Putamen (tissue), 1 donor: Measurements from ENCODE around the gene PSEN2.
"Not testable (repeated sequence)": the region's sequence is repeated elsewhere in the genome, so short reads cannot be mapped to it uniquely, and the experiment has no call there.

ENCODE experiments used
- DNase-seq: peaks from one replicate; pipeline ENCODE4 v3.0.0-alpha.2; 2016; ENCODE audit warnings: low spot score

The PSEN2 gene

GRCh38 chr1:226870401-226871279 is at the start of gene PSEN2:
Gene PSEN2, plus strand, starts transcription at chr1:226870616. Its CDS starts 11,292 bp downstream, at chr1:226881908.
- DNase-seq = no peak

DNA sequence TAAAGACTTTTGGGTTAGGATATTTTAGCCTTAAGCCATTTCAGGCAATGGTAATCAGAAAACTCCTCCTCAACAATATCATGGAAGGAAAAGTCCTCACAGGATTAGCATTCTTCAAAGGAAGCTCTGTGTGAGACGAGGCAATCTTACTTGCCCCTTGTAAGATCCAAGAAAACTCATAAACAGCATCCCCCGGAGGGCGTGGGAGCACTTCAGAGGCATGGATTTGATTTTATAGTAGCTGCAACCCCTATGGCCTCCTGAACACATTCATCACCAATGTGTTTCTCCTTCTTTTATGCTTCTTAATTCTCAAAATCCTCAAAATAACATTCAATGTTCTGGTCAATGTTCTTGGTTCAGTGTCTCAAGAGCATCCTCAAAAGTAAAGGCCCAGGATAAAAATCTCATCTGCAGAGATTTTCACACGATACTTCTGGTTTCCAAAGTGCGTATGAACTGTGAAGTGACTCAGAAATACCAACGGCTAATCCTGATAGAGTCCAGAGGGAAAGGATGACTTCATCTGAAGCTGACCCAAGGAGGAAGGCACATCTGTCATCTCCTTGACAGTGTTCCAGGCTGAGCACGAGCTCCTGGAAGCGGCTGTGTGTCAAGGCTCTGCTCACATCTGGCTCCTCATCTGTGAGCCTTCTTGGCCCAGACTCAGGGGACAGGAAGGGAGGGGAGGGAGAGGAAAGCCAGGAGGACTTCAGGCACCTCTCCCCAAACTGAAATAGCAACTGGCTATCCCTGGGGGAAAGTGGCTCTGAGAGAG is 49.3 kb upstream of the PSEN2 start:
- no peak for DNase-seq

GRCh38 chr1:226821719-226822085 is 48.7 kb upstream of the PSEN2 start:
- no peak for DNase-seq

DNA sequence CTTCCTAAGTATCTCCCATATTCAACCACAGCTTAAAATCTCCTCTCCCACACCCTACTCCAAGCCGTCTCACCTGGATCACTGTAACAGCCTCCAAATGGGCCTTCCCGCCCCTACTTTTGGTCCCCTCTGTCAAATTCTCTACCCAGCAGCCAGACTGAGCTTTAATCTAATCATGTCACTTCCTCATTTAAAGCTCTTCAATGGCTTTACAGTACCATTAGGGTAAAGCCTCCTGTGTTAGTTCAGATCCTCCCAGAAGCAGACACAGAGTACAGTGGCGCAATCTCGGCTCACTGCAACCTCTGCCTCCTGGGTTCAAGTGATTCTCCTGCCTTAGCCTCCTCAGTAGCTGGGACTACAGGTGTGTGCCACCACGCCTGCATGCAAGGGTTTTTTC is 46.8 kb upstream of the PSEN2 start:
- DNase-seq = no peak

GRCh38 chr1:226825037-226825745 is 45.2 kb upstream of the PSEN2 start:
- peak; percentile 86 for DNase-seq

GRCh38 chr1:226825746-226826100 is 44.7 kb upstream of the PSEN2 start:
- no peak for DNase-seq

DNA sequence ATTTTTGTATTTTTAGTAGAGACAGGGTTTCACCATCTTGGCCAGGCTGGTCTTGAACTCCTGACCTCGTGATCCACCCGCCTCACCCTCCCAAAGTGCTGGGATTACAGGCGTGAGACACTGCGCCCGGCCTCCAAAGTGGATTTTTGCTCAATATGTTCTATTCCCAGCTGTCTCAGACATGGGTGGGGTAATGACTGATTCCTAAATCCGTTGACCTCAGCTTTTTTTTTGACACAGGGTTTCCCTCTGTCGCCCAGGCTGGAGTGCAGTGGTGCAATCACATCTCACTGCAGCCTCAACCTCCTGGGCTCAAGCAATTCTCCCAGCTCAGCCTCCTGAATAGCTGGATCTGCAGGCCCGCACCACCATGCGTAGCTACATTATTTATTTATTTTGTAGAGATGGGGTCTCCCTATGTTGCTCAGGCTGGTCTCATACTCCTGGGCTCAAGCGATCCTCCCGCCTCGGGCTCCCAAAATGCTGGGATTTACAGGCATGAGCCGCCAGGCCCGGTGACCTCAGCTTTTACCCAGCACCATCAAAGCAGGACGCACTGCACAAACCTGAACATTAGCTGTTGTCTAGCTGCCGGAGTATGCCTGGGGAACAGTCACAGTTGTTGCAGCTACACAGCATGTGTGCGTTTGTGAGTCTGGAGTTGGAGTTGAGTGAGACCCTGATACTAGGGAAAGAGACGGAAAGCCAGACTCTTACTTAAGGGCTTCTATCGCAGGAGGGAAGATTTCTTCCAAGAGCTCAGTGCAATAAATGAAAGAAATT is 43.7 kb upstream of the PSEN2 start:
- DNase-seq = no peak

- DNase-seq = no peak
Observed at GRCh38 chr1:226827458-226827857, 43.0 kb upstream of the PSEN2 start.

DNA sequence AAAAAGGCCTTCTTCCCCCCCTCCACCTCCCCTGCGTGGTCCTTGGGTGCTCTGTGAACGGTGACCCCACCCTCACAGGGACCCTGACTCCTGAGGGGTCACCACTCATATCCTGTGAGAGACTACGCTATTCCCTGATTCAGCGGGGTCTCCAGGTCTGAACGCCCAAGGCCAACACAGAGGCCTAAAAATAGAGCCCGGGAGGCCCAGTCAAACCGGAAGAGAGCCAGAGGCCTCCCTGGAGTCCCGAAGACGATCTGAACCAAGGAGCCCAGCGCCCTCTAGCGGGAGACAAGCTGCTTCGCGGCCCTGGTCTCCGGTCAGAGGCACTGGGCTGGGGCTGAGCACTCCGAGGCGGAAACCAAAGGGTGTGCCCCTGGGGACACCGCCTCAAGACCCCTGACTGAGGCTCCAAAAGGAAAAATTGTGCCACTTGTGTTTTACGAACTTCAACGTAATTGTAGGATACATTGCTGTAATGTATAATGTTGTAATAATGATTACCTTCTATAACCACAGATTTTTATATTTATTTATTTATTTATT is 42.4 kb upstream of the PSEN2 start:
- DNase-seq = peak; percentile 92

DNA sequence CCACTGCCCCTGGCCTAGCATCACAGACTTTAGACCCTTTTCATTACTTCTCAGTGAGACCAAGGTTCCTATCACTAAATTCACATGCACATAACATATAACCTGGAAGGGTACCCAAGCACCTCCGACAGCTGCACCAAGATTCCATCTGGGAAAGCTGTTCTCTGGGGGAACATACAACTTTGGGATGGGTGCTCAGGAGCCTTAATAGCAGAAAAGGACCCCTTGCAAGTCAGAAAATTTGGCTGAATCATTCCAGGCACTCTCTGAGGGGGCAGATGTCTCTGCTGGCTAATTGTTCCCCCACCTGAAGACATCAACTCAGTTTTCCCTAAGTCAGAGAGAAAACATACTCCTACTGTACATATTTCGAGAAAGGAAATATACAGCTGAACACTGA is 41.3 kb upstream of the PSEN2 start:
- no peak for DNase-seq

DNA sequence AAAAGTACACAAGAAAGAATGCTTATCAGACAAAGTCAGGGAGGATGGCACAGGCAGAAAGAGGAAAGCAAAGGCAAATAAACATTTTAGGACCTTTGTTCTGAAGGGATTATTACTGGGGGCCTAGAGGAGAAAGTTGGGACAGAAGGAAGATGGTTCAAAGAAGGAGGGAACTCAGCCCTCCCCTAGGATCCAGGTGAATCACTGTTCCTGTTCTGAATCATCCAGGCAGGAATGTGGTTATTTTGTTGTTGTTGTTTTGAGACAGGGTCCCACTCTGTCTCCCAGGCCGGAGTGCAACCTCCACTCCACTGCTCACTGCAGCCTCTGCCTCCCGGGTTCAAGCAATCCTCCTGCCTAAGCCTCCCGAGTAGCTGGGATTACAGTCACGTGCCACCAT is 38.5 kb upstream of the PSEN2 start:
- no peak for DNase-seq

GRCh38 chr1:226832613-226833012 is 37.8 kb upstream of the PSEN2 start:
- no peak for DNase-seq

- DNase-seq = not testable (repeated sequence)
Observed at GRCh38 chr1:226834179-226834578, 36.2 kb upstream of the PSEN2 start.

GRCh38 chr1:226835396-226835795 is 35.0 kb upstream of the PSEN2 start:
- DNase-seq = not testable (repeated sequence)

GRCh38 chr1:226837966-226838365 is 32.5 kb upstream of the PSEN2 start:
- not testable (repeated sequence) for DNase-seq

GRCh38 chr1:226838456-226838855 is 32.0 kb upstream of the PSEN2 start:
- no peak for DNase-seq

DNA sequence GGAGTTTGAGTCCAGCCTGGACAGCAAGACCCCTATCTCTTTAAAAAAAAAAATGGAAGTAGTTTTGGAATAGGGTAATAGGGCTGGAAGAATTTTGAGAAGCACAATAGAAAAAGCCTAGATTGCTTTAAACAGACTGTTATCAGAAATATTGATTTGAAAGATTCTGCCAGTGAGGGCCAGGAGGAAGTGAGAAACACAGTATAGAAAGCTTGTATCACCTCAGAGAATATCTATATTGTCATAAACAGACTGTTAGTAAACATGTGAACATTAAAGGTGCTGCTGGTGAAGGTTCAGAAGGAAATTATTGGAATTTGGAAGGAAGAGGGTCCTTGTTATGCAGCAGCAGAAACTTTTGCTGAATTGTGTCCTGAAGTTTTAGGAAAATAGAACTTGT is 24.8 kb upstream of the PSEN2 start:
- no peak for DNase-seq

GRCh38 chr1:226846786-226847185 is 23.6 kb upstream of the PSEN2 start:
- no peak for DNase-seq

DNA sequence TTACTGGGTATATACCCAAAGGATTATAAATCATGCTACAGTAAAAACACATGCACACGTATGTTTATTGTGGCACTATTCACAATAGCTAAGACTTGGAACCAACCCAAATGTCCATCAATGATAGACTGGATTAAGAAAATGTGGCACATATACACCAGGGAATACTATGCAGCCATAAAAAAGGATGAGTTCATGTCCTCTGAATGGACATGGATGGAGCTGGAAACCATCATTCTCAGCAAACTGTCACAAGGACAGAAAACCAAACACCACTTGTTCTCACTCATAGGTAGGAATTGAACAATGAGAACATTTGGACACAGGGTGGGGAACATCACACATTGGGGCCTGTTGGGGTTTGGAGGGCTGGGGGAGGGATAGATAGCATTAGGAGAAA is 15.9 kb upstream of the PSEN2 start:
- DNase-seq = not testable (repeated sequence)

DNA sequence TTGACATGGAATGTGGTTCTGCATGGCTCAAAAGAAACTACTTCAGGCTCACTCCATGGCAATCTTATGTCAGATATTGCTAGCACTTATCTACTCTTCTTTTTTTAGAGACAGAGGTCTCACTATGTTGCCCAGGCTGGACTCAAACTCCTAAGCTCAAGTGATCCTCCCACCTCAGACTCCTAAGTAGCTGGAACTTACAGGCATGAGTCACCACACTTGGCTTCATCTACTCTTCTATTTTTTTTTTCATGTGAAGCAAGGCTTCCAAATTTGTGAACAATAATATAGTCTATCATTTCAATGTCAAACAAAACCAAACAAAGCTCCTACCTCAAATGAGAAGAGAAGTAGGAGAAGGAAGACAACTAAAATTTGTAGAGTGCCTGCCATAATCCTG is 7.5 kb upstream of the PSEN2 start:
- DNase-seq = no peak

DNA sequence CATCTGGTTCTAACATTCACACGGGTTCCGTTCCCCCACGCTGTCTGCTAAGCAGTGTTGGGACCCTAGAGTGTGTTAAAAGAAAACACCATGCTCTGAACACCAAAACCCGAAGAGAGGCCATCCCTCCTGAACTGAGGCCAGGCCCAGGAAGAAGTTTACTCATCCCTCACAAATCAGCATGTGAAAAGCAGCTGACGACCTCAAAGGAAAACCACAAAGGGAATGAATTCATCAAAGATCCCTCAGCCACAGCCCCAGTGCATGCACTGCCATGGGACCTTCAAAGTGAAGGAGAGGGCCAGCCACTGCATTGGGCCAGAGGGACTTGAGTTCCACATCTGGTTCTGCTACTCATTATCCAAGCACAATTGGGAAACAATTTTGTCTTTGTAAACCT is 7.0 kb upstream of the PSEN2 start:
- DNase-seq = no peak

- no peak for DNase-seq
Observed at GRCh38 chr1:226864311-226864710, 6.1 kb upstream of the PSEN2 start.
